IPS DF 6.9 (cell line): Measurements from ENCODE around the gene ZNF81.
"Not testable (repeated sequence)": the region's sequence is repeated elsewhere in the genome, so short reads cannot be mapped to it uniquely, and the experiment has no call there.

ENCODE experiments used
- DNase-seq: peaks from one replicate; pipeline ENCODE4 v3.0.0-alpha.2; 2013; ENCODE audit warnings: low read depth, low spot score
- H3K27ac ChIP-seq: one replicate; pipeline ENCODE4 v1.5.1; 2013; ENCODE audit warnings: low read length, control low read depth
- H3K27me3 ChIP-seq: 2 replicates; pipeline ENCODE4 v1.6.1; 2013; ENCODE audit warnings: mild to moderate bottlenecking, low read length; ENCODE audit not compliant: control insufficient read depth, insufficient read depth
- H3K36me3 ChIP-seq: 2 replicates; pipeline ENCODE4 v1.6.1; 2013; ENCODE audit warnings: low read length; ENCODE audit not compliant: control insufficient read depth, insufficient read depth
- H3K4me1 ChIP-seq: 2 replicates; pipeline ENCODE4 v1.6.1; 2013; ENCODE audit warnings: low read length; ENCODE audit not compliant: control insufficient read depth, insufficient read depth
- H3K4me3 ChIP-seq: 2 replicates; pipeline ENCODE4 v1.5.1; 2013; ENCODE audit warnings: mild to moderate bottlenecking, low read length
- H3K9me3 ChIP-seq: 2 replicates; pipeline ENCODE4 v1.6.1; 2013; ENCODE audit warnings: low read length, inconsistent platforms; ENCODE audit not compliant: control insufficient read depth, insufficient read depth
- WGBS: extraction: QIAGEN DNeasy Blood & Tissue Kit; methylation state at CpG from one replicate; pipeline ENCODE4 v1.1.7; 2013; ENCODE audit warnings: mixed read lengths, missing lambda C conversion rate; ENCODE audit not compliant: insufficient read length, insufficient coverage; 5-methylcytosine and 5-hydroxymethylcytosine counted together

ZNF81 gene

GRCh38 chrX:47836164-47837072, at the start of gene ZNF81:
Gene ZNF81, plus strand, starts transcription at chrX:47836902. Its CDS starts 9,366 bp downstream, at chrX:47846268.
- WGBS: no CpG with 5 or more reads among the region's 41 CpGs
- Histone ChIP-seq H3K36me3 (no peaks in the 10 kb centered on the region), H3K27ac (no peak within 1 kb of the TSS)

GRCh38 chrX:47796433-47796906, 40.2 kb upstream of the ZNF81 start:
- DNase-seq: no peak
- H3K27ac ChIP-seq: no peak overlapping the region
- no peaks in the 10 kb centered on the region for H3K9me3 ChIP-seq
- H3K27me3 ChIP-seq: no peaks in the 10 kb centered on the region
- no peaks in the 10 kb centered on the region for H3K36me3 ChIP-seq
- WGBS: no CpG with 5 or more reads among the region's 3 CpGs
- H3K4me3 ChIP-seq: no peak overlapping the region
- H3K4me1 ChIP-seq: no peaks in the 10 kb centered on the region

More at GRCh38 chrX:47836164-47837072, at the start of gene ZNF81:
- DNase-seq: no peak
- Histone ChIP-seq H3K9me3 (no peaks in the 10 kb centered on the region), H3K4me1 (no peaks in the 10 kb centered on the region), H3K27me3 (no peaks in the 10 kb centered on the region), H3K4me3 (peak within 1 kb of the TSS; percentile 71; the same call in 1 of the 2 replicates)

- H3K4me3 ChIP-seq: no peak overlapping the region
- WGBS: no CpG with 5 or more reads among the region's 2 CpGs
Measured at GRCh38 chrX:47797084-47797483, 39.6 kb upstream of the ZNF81 start.

GRCh38 chrX:47798861-47799260, 37.8 kb upstream of the ZNF81 start:
- Histone ChIP-seq H3K4me1 (no peaks in the 10 kb centered on the region), H3K27ac (no peak overlapping the region), H3K4me3 (no peak overlapping the region), H3K36me3 (no peaks in the 10 kb centered on the region), H3K27me3 (no peaks in the 10 kb centered on the region), H3K9me3 (no peaks in the 10 kb centered on the region)
- no CpG with 5 or more reads among the region's 2 CpGs for WGBS
- no peak for DNase-seq

More at GRCh38 chrX:47797084-47797483, 39.6 kb upstream of the ZNF81 start:
- no peaks in the 10 kb centered on the region for H3K9me3 ChIP-seq
- H3K27me3 ChIP-seq: no peaks in the 10 kb centered on the region
- no peaks in the 10 kb centered on the region for H3K36me3 ChIP-seq
- DNase-seq: no peak
- H3K27ac ChIP-seq: no peak overlapping the region
- no peaks in the 10 kb centered on the region for H3K4me1 ChIP-seq

- no peak overlapping the region for H3K27ac ChIP-seq
- no peaks in the 10 kb centered on the region for H3K36me3 ChIP-seq
- no peak for DNase-seq
- WGBS: no CpG with 5 or more reads among the region's 4 CpGs
- 0 out of 2 replicates have a peak, but pooled peaks cover 1% of the 10 kb centered on the region for H3K4me1 ChIP-seq
- no peaks in the 10 kb centered on the region for H3K9me3 ChIP-seq
- H3K4me3 ChIP-seq: no peak overlapping the region
- no peaks in the 10 kb centered on the region for H3K27me3 ChIP-seq
Measured at GRCh38 chrX:47802589-47802988, 34.1 kb upstream of the ZNF81 start.

GRCh38 chrX:47803103-47803502, 33.6 kb upstream of the ZNF81 start:
- WGBS: no CpG with 5 or more reads among the region's 21 CpGs
- not testable (repeated sequence) for H3K36me3 ChIP-seq, H3K4me3 ChIP-seq, H3K27me3 ChIP-seq, H3K9me3 ChIP-seq, H3K27ac ChIP-seq, H3K4me1 ChIP-seq, DNase-seq

GRCh38 chrX:47804315-47804714, 32.4 kb upstream of the ZNF81 start:
- Histone ChIP-seq H3K27ac (no peak overlapping the region), H3K4me1 (0 out of 2 replicates have a peak, but pooled peaks cover 3% of the 10 kb centered on the region), H3K4me3 (no peak overlapping the region), H3K27me3 (no peaks in the 10 kb centered on the region), H3K36me3 (no peaks in the 10 kb centered on the region), H3K9me3 (no peaks in the 10 kb centered on the region)
- no CpG with 5 or more reads among the region's 9 CpGs for WGBS
- no peak for DNase-seq

- not testable (repeated sequence) for H3K9me3 ChIP-seq, H3K36me3 ChIP-seq, H3K4me1 ChIP-seq, H3K4me3 ChIP-seq, H3K27me3 ChIP-seq, DNase-seq, H3K27ac ChIP-seq
- WGBS: no CpG with 5 or more reads among the region's 1 CpG
Measured at GRCh38 chrX:47805844-47806243, 30.9 kb upstream of the ZNF81 start.

GRCh38 chrX:47806415-47807271, 30.1 kb upstream of the ZNF81 start:
- not testable (repeated sequence) for H3K27ac ChIP-seq, H3K27me3 ChIP-seq, H3K4me1 ChIP-seq, H3K4me3 ChIP-seq, H3K9me3 ChIP-seq, DNase-seq, H3K36me3 ChIP-seq
- WGBS: no CpG with 5 or more reads among the region's 14 CpGs

GRCh38 chrX:47807272-47807538, 29.5 kb upstream of the ZNF81 start:
- H3K36me3 ChIP-seq, DNase-seq, H3K4me1 ChIP-seq, H3K27me3 ChIP-seq, H3K27ac ChIP-seq, H3K4me3 ChIP-seq, H3K9me3 ChIP-seq: not testable (repeated sequence)
- no CpG with 5 or more reads among the region's 3 CpGs for WGBS
